PFSK-1 (cell line): ENCODE results near the gene BAG2.

Experiments
- FOXP2 ChIP-seq: optimal IDR thresholded peaks from 2 replicates; pipeline ENCODE3; 2011; ENCODE audit warnings: borderline replicate concordance, control low read depth, inconsistent platforms; ENCODE audit not compliant: insufficient read depth; ENCODE audit errors: extremely low read length, extremely low read depth
- POLR2AphosphoS5 ChIP-seq: IDR thresholded peaks from 2 replicates; pipeline ENCODE4 v1.6.1; 2012; ENCODE audit warnings: low read depth, mild to moderate bottlenecking, control low read depth, low read length, moderate library complexity
- SIN3A ChIP-seq: IDR thresholded peaks from 2 replicates; pipeline ENCODE4 v1.6.1; 2012; ENCODE audit warnings: mild to moderate bottlenecking, low read length, moderate library complexity, borderline replicate concordance; ENCODE audit not compliant: insufficient read depth
- TAF1 ChIP-seq: IDR thresholded peaks from 2 replicates; pipeline ENCODE4 v1.6.1; 2012; ENCODE audit warnings: low read length, control low read depth, borderline replicate concordance; ENCODE audit not compliant: insufficient read depth
- TF ChIP-seq, protein P1 (sequence below), 2 experiments: IDR thresholded peaks; 2 replicates each; pipeline versions ENCODE4 v1.6.1 to v1.8.0; 2011 to 2012; ENCODE audit warnings: low read depth in 2 of 2, low read length in 2 of 2, control low read depth in 1 of 2, inconsistent platforms in 1 of 2, mild to moderate bottlenecking in 1 of 2, moderate library complexity in 1 of 2; ENCODE audit not compliant: insufficient read depth in 1 of 2

DNA sequence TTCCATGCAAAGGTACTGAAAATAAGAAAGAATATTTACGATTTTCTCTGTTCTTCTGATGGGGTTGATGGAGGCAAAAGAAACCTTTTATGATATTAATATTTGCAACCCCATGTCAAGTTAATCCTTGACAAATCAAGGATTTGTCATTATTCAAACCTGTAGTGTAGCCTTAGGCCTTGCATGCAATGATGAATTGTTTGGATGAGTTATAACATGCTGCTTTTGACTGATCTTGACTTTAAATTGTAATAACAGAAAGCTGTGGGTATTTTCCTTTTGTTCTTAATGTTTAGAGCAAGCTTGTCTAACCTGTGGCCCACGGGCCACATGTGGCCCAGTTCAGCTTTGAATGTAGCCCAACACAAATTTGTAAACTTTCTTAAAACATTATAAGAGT lies 13.0 kb upstream of the BAG2 start:
- TF ChIP-seq SIN3A (no peak), POLR2AphosphoS5 (no peak), TAF1 (no peak), FOXP2 (no peak)
- TF ChIP-seq, protein P1, sequence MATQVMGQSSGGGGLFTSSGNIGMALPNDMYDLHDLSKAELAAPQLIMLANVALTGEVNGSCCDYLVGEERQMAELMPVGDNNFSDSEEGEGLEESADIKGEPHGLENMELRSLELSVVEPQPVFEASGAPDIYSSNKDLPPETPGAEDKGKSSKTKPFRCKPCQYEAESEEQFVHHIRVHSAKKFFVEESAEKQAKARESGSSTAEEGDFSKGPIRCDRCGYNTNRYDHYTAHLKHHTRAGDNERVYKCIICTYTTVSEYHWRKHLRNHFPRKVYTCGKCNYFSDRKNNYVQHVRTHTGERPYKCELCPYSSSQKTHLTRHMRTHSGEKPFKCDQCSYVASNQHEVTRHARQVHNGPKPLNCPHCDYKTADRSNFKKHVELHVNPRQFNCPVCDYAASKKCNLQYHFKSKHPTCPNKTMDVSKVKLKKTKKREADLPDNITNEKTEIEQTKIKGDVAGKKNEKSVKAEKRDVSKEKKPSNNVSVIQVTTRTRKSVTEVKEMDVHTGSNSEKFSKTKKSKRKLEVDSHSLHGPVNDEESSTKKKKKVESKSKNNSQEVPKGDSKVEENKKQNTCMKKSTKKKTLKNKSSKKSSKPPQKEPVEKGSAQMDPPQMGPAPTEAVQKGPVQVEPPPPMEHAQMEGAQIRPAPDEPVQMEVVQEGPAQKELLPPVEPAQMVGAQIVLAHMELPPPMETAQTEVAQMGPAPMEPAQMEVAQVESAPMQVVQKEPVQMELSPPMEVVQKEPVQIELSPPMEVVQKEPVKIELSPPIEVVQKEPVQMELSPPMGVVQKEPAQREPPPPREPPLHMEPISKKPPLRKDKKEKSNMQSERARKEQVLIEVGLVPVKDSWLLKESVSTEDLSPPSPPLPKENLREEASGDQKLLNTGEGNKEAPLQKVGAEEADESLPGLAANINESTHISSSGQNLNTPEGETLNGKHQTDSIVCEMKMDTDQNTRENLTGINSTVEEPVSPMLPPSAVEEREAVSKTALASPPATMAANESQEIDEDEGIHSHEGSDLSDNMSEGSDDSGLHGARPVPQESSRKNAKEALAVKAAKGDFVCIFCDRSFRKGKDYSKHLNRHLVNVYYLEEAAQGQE (IDR thresholded peaks at IDR 0.05; ENCODE audit: insufficient read depth in 1 of 2, low read depth in 2 of 2, low read length in 2 of 2) = no peak
